ENCODE results near the gene ENTPD2. TPM values are rescaled to one million over a fixed set of nuclear protein-coding genes. Genes with fewer than 3 reads are reported as not detected.
A peak's percentile ranks its signal among the peaks of the same experiment; 100 is the strongest.

The ENTPD2 gene
- total and polyA plus RNA-seq, 2 donors (not counting 1 experiment from before 2014, with no cell fraction given), result not detected

DNA sequence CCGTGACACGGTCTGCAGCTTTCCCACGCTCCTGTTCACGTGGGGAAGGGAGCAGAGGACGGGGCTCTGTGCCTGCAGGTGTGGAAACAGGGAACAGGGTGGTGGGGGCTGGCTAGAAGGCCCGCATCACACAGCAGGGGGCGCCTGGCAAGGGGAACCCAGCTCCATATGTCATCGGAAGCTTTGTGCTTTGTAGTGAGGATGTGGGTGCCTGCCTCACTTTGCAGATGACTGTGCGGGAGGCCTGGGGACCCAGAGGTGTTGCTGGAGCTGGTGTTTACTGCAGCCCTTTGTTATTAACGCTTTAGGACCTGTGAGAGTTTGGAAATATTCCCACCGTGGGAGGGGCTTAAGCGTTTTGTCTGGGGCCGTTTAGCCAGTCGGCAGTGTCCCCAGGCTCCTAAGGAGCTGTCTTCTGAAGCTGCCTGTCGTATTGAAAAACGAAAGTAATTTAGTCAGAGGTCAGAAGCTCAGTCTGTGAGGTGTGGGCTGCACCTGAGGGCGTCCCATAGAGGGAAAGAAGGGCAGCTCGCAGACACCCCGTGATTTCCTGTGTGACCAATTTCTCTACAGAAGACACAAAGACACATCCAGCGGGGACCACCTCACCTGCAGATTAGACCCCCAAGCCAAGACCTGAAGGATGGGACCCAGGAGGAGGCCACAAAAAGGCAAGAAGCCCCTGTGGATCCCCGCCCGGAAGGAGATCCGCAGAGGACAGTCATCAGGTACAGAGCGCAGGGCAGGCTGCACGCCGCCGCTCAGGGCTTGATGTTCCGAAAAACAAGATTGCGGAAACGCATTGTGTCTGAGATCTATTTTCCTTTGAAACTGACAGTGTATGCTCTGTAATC lies 42.0 kb upstream of the ENTPD2 start:
- Histone ChIP-seq H3K4me3 (ENCODE audit: control extremely low read depth in 1 of 5, extremely low read depth in 1 of 5, insufficient read depth in 1 of 5, low read depth in 2 of 5, low read length in 4 of 5) (peak overlapping the region in 2 of 5 experiments; percentile 15 to 30), H3K9ac (ENCODE audit: low read length) (no peak overlapping the region), H3K36me3 (replicated peaks in 1 of 2; ENCODE audit: control extremely low read depth in 1 of 2, control insufficient read depth in 1 of 2, extremely low read depth in 1 of 2, insufficient read depth in 2 of 2, low read length in 1 of 2) (peaks cover 4 to 58% of the 10 kb centered on the region in 2 experiments), H3K79me2 (ENCODE audit: control insufficient read depth, insufficient read depth, low read length) (peaks cover 4% of the 10 kb centered on the region), H3K27ac (ENCODE audit: low read length in 2 of 2) (peak overlapping the region; percentile 41 to 44), H4K20me1 (ENCODE audit: control insufficient read depth, insufficient read depth, low read length, poor library complexity, severe bottlenecking) (peaks cover 8% of the 10 kb centered on the region), H3K9me3 (ENCODE audit: control extremely low read depth in 1 of 3, control insufficient read depth in 2 of 3, insufficient read depth in 1 of 3, low read length in 2 of 3) (no peaks in the 10 kb centered on the region), H3K4me1 (ENCODE audit: control insufficient read depth in 2 of 2, insufficient read depth in 2 of 2, low read length in 2 of 2) (peaks cover 0 to 12% of the 10 kb centered on the region in 2 donors), H2AFZ (ENCODE audit: insufficient read depth, low read depth, low read length, poor library complexity, severe bottlenecking) (peak overlapping the region; percentile 40), H3K27me3 (replicated peaks in 1 of 4; ENCODE audit: control extremely low read depth in 1 of 4, control insufficient read depth in 3 of 4, insufficient read depth in 4 of 4, low read length in 3 of 4) (no peaks in the 10 kb centered on the region), H3K4me2 (replicated peaks; ENCODE audit: low read depth, low read length, poor library complexity, severe bottlenecking) (peak overlapping the region; percentile 37)
- ChIA-PET CTCF (interaction anchor here (0.6 to 2.5 kb wide), 18 partner anchors 9 to 269 kb away, joined by 3 to 13 read pairs (median 4); partner anchors contain the start of genes ANAPC2, DPP7, MAN1B1 and NPDC1), POLR2A (interaction anchor here (0.5 to 1.2 kb wide), 3 partner anchors 10 to 533 kb away, joined by 6 read pairs; partner anchors contain the start of gene MAN1B1)
- Mint-ChIP-seq H3K9me3 (ENCODE audit: insufficient read depth) (no peaks in the 10 kb centered on the region), H3K4me1 (peaks cover 6% of the 10 kb centered on the region), H3K4me3 (peak overlapping the region; percentile 72), H3K27me3 (no peaks in the 10 kb centered on the region), H3K27ac (peak overlapping the region; percentile 72)
- WGBS (ENCODE audit: insufficient coverage), result 78% methylated on average over 27 of the region's 30 CpGs
- peak; percentile 96 for ATAC-seq (ENCODE audit: low read depth)
- intact Hi-C loops (cut with micrococcal nuclease), result no loop called here
- DNase-seq, result peak; percentile 70
- TF ChIP-seq, protein P1, sequence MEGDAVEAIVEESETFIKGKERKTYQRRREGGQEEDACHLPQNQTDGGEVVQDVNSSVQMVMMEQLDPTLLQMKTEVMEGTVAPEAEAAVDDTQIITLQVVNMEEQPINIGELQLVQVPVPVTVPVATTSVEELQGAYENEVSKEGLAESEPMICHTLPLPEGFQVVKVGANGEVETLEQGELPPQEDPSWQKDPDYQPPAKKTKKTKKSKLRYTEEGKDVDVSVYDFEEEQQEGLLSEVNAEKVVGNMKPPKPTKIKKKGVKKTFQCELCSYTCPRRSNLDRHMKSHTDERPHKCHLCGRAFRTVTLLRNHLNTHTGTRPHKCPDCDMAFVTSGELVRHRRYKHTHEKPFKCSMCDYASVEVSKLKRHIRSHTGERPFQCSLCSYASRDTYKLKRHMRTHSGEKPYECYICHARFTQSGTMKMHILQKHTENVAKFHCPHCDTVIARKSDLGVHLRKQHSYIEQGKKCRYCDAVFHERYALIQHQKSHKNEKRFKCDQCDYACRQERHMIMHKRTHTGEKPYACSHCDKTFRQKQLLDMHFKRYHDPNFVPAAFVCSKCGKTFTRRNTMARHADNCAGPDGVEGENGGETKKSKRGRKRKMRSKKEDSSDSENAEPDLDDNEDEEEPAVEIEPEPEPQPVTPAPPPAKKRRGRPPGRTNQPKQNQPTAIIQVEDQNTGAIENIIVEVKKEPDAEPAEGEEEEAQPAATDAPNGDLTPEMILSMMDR (IDR thresholded peaks at IDR 0.05), result peak; percentile 49
- no peak for TF ChIP-seq EZH2 (IDR thresholded peaks at IDR 0.05; ENCODE audit: borderline replicate concordance, insufficient read depth, low read depth, low read length, poor library complexity, severe bottlenecking)
